Measurements from ENCODE around the gene EDN3.

DNA sequence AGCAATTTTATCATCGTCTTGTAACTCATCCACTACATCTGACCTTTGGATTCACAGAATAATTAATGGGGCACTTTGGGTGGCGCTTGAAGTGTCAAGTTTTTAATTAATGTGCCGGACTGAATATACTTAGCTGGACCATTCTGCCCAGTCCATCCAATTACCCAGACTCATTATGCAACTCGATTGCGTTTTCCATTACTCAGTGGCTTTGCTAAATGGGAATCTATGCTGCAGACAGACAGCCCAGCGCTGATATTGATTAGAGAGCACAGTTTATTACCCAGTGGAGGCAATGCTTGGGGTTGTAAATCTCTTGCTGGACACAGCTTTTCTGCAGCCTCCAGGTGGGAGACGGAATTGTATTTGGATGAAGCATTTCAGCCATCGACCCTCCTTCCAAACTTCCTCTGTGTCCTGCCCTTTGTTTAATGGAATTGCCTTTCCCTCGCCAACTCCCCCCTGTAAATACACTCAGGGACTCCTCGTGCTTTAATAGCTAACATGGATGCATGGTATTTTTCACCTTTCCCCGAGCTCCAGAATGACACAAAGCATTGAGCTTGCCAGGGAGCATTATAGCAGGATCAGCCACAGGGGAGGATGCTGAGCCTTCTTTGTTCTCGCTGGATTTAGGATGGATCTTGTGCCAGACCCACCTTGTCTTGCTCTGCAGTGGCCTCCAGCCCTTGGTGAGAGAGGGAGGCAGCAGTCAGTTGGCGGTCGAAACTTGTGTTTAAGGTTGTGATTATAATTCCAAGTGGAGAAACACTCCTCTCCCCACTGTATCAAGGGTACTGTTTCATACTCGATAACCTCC is 59.7 kb downstream of the EDN3 start:
- TF ChIP-seq CEBPB (IDR thresholded peaks at IDR 0.05; ENCODE audit: low read depth) (no peak), EGR1 (IDR thresholded peaks at IDR 0.05; ENCODE audit: low read depth) (no peak)

Measured in HCT116 (cell line).